ENCODE results near the gene XRCC4.
"Not testable (repeated sequence)": the region's sequence is repeated elsewhere in the genome, so short reads cannot be mapped to it uniquely, and the experiment has no call there.

The XRCC4 gene

DNA sequence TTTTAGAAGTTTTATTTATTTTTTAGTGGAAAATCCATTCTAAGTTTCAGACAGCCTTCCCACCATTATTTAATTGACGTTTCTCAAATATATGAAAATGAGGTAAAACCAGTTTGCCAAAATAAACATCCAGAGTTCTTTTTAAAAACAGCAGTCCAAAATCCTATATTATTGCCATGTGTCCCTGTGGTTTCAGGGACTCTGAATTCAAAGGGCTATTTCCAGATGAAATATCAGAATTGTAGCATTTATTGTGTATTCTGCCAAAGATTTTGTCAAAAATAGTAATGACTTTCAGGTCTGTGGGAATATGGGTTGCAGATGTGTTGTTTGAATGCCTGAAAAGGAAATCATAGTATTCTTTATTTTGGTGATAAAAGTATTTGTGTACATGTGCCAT lies 41.6 kb downstream of the XRCC4 start:
- no peak for DNase-seq

- no peak for DNase-seq
Observed at GRCh38 chr5:83124593-83124992, 47.2 kb downstream of the XRCC4 start.

- DNase-seq: no peak
Observed at GRCh38 chr5:83125560-83125959, 48.2 kb downstream of the XRCC4 start.

DNA sequence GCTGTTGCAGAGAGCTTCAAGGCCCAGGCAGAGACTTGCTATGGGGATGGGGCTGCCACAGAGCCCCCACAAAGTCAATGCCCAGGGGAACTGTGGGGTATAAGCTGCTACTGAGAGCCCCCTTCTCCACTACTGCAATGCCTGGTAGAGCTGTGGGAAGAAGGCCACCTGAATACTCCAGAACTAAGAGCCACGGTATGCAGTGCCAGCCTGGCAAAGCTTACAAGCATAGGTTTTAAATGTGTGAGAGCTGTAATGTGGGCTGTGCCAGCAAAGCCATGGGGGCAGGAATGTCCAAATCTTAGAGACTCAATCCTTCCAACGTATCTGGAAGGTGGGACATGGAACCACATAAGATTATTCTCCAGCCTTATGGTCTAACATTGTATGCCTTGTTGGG lies 49.2 kb downstream of the XRCC4 start:
- no peak for DNase-seq

GRCh38 chr5:83133797-83134196 lies 56.5 kb downstream of the XRCC4 start:
- DNase-seq: no peak

GRCh38 chr5:83142526-83142925 lies 65.2 kb downstream of the XRCC4 start:
- no peak for DNase-seq

- no peak for DNase-seq
Observed at GRCh38 chr5:83145241-83145640, 67.9 kb downstream of the XRCC4 start.

DNA sequence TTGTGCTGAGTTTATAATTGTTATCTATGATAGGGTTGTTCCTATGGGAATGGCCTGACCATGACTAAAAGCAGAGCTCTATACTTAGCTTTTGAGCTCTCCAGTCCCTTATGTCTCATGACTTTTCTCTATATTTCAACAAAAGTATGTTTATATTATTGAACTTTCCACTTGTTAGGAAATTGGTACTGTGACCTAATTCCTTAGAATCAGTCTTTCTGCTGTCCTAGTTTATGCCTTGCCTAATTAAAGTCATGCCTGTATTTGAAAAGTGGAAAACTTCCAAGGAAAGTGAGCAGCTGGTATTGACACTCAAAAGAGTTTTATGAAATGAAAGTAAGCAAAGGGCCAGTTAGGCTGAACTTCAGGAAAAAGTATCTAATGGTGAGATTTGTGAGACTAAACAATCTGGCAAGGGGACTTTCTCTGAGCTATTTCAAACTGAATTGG lies 68.6 kb downstream of the XRCC4 start:
- DNase-seq: no peak

- no peak for DNase-seq
Observed at GRCh38 chr5:83146441-83146840, 69.1 kb downstream of the XRCC4 start.

GRCh38 chr5:83147593-83147992 lies 70.2 kb downstream of the XRCC4 start:
- DNase-seq: no peak

DNA sequence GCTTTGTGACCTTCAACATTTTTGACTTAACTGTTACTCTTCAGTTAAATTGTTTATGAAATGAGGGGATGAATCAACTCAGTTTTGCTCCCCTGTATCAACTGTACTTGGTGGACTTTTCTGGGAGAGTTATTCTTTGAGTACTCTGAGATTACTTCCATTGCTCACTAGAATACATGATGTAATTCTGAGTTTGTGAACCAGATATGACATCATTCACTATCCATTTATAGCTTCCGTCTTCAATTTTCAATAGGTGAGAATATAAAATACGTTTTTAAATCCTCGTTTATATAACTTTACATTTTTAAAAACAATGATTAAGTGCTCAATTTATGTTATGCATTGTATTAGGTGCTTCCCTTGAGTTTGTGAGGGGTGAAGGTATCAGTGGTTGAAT lies 71.0 kb downstream of the XRCC4 start:
- no peak for DNase-seq

- DNase-seq: no peak
Observed at GRCh38 chr5:83149671-83150070, 72.3 kb downstream of the XRCC4 start.

DNA sequence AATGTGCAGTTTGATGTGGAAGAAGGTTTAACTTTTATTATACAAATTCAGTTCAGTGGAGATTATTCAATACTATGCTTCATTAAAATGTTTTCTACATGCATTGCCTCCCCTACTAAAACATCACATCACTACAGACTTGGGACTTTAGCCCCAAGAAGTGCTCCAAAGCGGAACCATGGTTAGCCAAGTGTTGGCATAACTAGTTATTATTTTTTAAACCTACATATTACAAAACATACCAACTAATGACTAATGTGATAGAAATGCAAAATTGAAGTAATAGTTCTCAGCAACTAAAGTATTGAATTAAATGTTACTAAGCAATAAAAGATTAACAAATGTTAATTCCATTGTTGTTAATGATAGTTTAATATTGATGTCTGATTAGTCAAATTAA lies 74.5 kb downstream of the XRCC4 start:
- no peak for DNase-seq

GRCh38 chr5:83152996-83153395 lies 75.6 kb downstream of the XRCC4 start:
- DNase-seq: not testable (repeated sequence)

DNA sequence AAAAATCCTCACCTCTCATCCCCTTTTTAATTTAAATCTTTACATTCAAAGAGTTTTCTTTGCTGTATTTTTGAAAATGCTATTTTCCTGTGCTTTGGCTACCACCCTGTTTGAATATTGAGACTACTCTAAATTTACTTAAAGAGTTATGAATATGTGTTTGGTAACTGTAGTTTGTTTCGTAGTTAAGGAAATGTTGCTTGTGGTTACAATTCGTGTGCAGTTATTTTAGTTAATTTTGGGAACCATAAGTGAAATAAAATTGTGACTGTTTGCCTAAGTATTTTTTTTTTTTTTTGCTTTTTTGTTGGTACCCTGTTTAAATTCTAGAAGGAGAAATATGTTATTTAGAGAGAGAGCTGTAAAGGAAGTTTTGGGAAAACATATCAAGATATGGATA lies 78.7 kb downstream of the XRCC4 start:
- no peak for DNase-seq

GRCh38 chr5:83157163-83157562 lies 79.8 kb downstream of the XRCC4 start:
- no peak for DNase-seq

DNA sequence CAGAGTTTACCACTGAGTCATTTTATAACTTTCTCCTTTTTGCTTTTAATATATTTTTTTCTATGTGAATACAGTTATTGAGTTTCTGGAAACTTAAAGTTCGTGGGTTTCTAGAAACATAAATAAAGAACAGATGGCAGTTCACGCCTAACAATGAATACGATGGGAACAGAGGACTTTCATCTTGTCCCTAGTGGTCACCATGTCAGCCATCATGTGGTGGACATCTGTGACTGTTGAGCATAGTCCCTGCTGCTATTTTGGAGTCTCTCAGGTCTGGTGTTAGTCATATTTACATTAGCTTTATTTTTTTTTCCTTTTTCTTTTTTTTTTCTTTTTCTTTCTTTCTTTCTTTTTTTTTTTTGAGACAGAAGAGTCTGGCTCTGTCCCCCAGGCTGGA lies 85.3 kb downstream of the XRCC4 start:
- no peak for DNase-seq

DNA sequence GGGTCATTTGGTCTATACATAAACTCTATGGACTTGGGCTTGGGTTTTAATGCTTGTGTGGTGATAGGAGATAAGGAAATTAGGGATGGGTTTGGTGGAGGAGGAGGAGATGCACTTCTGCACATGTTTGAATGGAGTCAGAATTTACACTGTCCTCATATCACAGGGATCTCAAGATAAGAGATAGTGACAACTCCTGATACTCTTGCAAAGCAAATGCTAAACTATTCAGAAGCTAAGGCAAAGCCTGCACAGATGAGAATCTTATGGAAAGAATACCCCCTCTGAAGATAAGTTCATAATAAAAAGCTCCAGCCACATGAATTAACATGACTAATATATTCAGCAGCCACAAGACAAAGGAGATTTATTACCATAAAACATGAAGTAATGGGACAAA lies 90.2 kb downstream of the XRCC4 start:
- DNase-seq: no peak

GRCh38 chr5:83169571-83170337 lies 92.4 kb downstream of the XRCC4 start:
- no peak for DNase-seq

DNA sequence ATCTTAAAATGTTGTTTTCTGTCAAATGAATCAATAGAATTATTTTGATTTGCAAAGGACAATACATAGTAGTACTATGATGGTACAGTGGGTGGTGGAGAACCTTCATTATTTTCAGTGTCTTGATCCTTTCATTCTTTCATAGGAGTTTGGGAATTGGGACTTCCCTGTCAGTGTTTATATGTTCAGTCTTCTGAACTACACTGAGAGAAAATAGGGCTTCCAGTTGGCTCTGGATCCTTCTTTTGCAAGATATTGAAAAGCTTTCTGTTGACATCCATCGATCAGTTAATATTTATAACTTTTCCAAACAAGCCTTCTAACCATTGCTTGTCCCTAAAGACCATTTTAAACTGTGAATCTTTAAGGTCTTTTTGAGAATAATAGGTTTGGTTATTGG lies 94.7 kb downstream of the XRCC4 start:
- no peak for DNase-seq

GRCh38 chr5:83172655-83173054 lies 95.3 kb downstream of the XRCC4 start:
- DNase-seq: no peak

- no peak for DNase-seq
Observed at GRCh38 chr5:83173826-83174225, 96.5 kb downstream of the XRCC4 start.

GRCh38 chr5:83177803-83178202 lies 100.5 kb downstream of the XRCC4 start:
- DNase-seq: no peak

- DNase-seq: no peak
Observed at GRCh38 chr5:83179966-83180365, 102.6 kb downstream of the XRCC4 start.

- DNase-seq: no peak
Observed at GRCh38 chr5:83184534-83184933, 107.2 kb downstream of the XRCC4 start.
